SK-N-SH treated with all-trans-retinoic acid at 6 μM for 48 hours (cell line): ENCODE data around the gene HOXD12.

ENCODE experiments used
- ATAC-seq: fragments of 200-7000 bp; cut with Tn5 transposase; 3 replicates; pipeline ENCODE4 v1.9.1; 2020; ENCODE audit warnings: mild to moderate bottlenecking, moderate library complexity
- ARNTL ChIP-seq: fragments of 450-650 bp; formaldehyde crosslinking; IDR thresholded peaks from 2 replicates; pipeline ENCODE4 v1.5.0; 2020; ENCODE audit warnings: low read depth, mild to moderate bottlenecking, moderate library complexity, borderline replicate concordance
- BACH2 ChIP-seq: fragments of 250-450 bp; sonication (Bioruptor Pico); IDR thresholded peaks from 2 replicates; pipeline ENCODE4 v1.9.0; 2021; ENCODE audit warnings: mild to moderate bottlenecking, borderline replicate concordance
- CSDC2 ChIP-seq: fragments of 250-450 bp; sonication (Bioruptor Pico); IDR thresholded peaks from 2 replicates; pipeline ENCODE4 v1.5.0; 2020; ENCODE audit warnings: mild to moderate bottlenecking, moderate library complexity
- GLIS3 ChIP-seq: fragments of 250-450 bp; sonication (Bioruptor Pico); IDR thresholded peaks from 2 replicates; pipeline ENCODE4 v1.5.0; 2020; ENCODE audit warnings: mild to moderate bottlenecking, moderate library complexity
- ISL1 ChIP-seq: fragments of 250-450 bp; sonication (Bioruptor Pico); IDR thresholded peaks from 2 replicates; pipeline ENCODE4 v2.1.2; 2022; ENCODE audit warnings: mild to moderate bottlenecking, moderate library complexity
- OSR1 ChIP-seq: fragments of 250-450 bp; sonication (Bioruptor Pico); IDR thresholded peaks from 2 replicates; pipeline ENCODE4 v1.8.0; 2022; ENCODE audit warnings: moderate library complexity, mild to moderate bottlenecking, inconsistent platforms
- PPARA ChIP-seq: fragments of 250-450 bp; sonication (Bioruptor Pico); IDR thresholded peaks from 2 replicates; pipeline ENCODE4 v1.5.0; 2020; ENCODE audit warnings: mild to moderate bottlenecking, borderline replicate concordance
- RARB ChIP-seq: fragments of 250-450 bp; sonication (Bioruptor Pico); IDR thresholded peaks from 2 replicates; pipeline ENCODE4 v1.8.0; 2021; ENCODE audit warnings: mild to moderate bottlenecking, moderate library complexity
- SNAI2 ChIP-seq: fragments of 250-450 bp; sonication (Bioruptor Pico); IDR thresholded peaks from 2 replicates; pipeline ENCODE4 v1.5.0; 2020; ENCODE audit warnings: mild to moderate bottlenecking, moderate library complexity
- TCF4 ChIP-seq: fragments of 250-450 bp; sonication (Bioruptor Pico); IDR thresholded peaks from 2 replicates; pipeline ENCODE4 v1.8.0; 2021; ENCODE audit warnings: mild to moderate bottlenecking, moderate library complexity, borderline replicate concordance
- TOX ChIP-seq: fragments of 250-450 bp; sonication (Bioruptor Pico); IDR thresholded peaks from 2 replicates; pipeline ENCODE4 v1.8.0; 2021; ENCODE audit warnings: mild to moderate bottlenecking, moderate library complexity, borderline replicate concordance
- ZC3H10 ChIP-seq: fragments of 250-450 bp; sonication (Bioruptor Pico); IDR thresholded peaks from 2 replicates; pipeline ENCODE4 v1.5.1; 2021; ENCODE audit warnings: mild to moderate bottlenecking, moderate library complexity
- ZFP3 ChIP-seq: fragments of 250-450 bp; sonication (Bioruptor Pico); IDR thresholded peaks from 2 replicates; pipeline ENCODE4 v1.5.0; 2020; ENCODE audit warnings: mild to moderate bottlenecking, moderate library complexity
- ZNF70 ChIP-seq: fragments of 450-650 bp; formaldehyde crosslinking; IDR thresholded peaks from 2 replicates; pipeline ENCODE4 v1.5.0; 2020; ENCODE audit warnings: mild to moderate bottlenecking, moderate library complexity
- ZNF8 ChIP-seq: fragments of 450-650 bp; formaldehyde crosslinking; IDR thresholded peaks from 2 replicates; pipeline ENCODE4 v1.5.0; 2020; ENCODE audit warnings: mild to moderate bottlenecking, moderate library complexity
- TF ChIP-seq, protein P1 (sequence below): fragments of 250-450 bp; sonication (Bioruptor Pico); IDR thresholded peaks from 2 replicates; pipeline ENCODE4 v1.5.0; 2020; ENCODE audit warnings: mild to moderate bottlenecking, moderate library complexity
- TF ChIP-seq, protein P2 (sequence below): fragments of 250-450 bp; sonication (Bioruptor Pico); IDR thresholded peaks from 2 replicates; pipeline ENCODE4 v1.8.0; 2021; ENCODE audit warnings: low read depth, mild to moderate bottlenecking, moderate library complexity, borderline replicate concordance
- TF ChIP-seq, protein P3 (sequence below): fragments of 250-450 bp; sonication (Bioruptor Pico); IDR thresholded peaks from 2 replicates; pipeline ENCODE4 v1.8.0; 2020; ENCODE audit warnings: mild to moderate bottlenecking, moderate library complexity, borderline replicate concordance
- TF ChIP-seq, protein P4 (sequence below): fragments of 250-450 bp; sonication (Bioruptor Pico); IDR thresholded peaks from 2 replicates; pipeline ENCODE4 v1.5.1; 2021; ENCODE audit warnings: mild to moderate bottlenecking, moderate library complexity

Gene HOXD12

DNA sequence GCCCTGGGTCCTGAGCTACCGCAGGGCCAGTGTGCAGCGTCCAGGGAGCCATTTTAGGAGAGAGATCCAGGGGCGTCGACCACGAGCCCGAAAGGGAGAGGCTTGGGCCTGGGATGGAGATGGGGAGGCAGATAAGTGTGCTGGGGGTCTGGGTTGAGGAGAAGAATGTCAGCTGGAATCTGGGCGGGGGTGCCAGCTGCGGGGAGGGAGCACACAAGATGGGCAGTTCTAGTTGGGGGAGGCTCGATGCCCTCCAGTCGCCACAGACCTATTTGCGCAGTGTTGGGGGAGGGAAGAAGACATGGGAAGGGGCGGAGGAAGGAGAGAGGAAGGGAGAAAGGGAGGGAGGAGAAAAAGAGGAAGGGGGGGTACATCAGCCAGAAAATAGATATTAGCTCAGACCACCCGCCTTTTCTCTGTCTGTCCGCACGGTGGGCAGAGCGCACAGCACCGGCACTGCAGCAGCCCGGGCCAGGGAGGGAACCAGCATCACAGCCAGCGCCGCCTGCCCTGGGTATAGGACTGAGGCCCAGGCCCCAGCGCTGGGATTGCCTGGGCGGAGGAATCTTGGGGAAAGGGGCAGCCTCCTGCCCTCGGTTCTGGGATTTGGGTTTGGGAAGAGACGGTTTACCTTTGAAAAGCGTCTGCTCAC is 5.6 kb downstream of the HOXD12 start:
- ATAC-seq = peak; percentile 11
- TF ChIP-seq, protein P1, sequence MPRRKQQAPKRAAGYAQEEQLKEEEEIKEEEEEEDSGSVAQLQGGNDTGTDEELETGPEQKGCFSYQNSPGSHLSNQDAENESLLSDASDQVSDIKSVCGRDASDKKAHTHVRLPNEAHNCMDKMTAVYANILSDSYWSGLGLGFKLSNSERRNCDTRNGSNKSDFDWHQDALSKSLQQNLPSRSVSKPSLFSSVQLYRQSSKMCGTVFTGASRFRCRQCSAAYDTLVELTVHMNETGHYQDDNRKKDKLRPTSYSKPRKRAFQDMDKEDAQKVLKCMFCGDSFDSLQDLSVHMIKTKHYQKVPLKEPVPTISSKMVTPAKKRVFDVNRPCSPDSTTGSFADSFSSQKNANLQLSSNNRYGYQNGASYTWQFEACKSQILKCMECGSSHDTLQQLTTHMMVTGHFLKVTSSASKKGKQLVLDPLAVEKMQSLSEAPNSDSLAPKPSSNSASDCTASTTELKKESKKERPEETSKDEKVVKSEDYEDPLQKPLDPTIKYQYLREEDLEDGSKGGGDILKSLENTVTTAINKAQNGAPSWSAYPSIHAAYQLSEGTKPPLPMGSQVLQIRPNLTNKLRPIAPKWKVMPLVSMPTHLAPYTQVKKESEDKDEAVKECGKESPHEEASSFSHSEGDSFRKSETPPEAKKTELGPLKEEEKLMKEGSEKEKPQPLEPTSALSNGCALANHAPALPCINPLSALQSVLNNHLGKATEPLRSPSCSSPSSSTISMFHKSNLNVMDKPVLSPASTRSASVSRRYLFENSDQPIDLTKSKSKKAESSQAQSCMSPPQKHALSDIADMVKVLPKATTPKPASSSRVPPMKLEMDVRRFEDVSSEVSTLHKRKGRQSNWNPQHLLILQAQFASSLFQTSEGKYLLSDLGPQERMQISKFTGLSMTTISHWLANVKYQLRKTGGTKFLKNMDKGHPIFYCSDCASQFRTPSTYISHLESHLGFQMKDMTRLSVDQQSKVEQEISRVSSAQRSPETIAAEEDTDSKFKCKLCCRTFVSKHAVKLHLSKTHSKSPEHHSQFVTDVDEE (CRISPR knock-in tag) = no peak
- no peak for TF ChIP-seq RARB (CRISPR knock-in tag)
- TF ChIP-seq ARNTL (CRISPR knock-in tag) = no peak
- TF ChIP-seq, protein P2, sequence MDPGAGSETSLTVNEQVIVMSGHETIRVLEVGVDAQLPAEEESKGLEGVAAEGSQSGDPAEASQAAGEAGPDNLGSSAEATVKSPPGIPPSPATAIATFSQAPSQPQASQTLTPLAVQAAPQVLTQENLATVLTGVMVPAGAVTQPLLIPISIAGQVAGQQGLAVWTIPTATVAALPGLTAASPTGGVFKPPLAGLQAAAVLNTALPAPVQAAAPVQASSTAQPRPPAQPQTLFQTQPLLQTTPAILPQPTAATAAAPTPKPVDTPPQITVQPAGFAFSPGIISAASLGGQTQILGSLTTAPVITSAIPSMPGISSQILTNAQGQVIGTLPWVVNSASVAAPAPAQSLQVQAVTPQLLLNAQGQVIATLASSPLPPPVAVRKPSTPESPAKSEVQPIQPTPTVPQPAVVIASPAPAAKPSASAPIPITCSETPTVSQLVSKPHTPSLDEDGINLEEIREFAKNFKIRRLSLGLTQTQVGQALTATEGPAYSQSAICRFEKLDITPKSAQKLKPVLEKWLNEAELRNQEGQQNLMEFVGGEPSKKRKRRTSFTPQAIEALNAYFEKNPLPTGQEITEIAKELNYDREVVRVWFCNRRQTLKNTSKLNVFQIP (CRISPR knock-in tag) = no peak
- no peak for TF ChIP-seq SNAI2 (CRISPR knock-in tag)
- TF ChIP-seq TCF4 = no peak
- no peak for TF ChIP-seq ZFP3 (CRISPR knock-in tag)
- TF ChIP-seq CSDC2 (CRISPR knock-in tag) = no peak

DNA sequence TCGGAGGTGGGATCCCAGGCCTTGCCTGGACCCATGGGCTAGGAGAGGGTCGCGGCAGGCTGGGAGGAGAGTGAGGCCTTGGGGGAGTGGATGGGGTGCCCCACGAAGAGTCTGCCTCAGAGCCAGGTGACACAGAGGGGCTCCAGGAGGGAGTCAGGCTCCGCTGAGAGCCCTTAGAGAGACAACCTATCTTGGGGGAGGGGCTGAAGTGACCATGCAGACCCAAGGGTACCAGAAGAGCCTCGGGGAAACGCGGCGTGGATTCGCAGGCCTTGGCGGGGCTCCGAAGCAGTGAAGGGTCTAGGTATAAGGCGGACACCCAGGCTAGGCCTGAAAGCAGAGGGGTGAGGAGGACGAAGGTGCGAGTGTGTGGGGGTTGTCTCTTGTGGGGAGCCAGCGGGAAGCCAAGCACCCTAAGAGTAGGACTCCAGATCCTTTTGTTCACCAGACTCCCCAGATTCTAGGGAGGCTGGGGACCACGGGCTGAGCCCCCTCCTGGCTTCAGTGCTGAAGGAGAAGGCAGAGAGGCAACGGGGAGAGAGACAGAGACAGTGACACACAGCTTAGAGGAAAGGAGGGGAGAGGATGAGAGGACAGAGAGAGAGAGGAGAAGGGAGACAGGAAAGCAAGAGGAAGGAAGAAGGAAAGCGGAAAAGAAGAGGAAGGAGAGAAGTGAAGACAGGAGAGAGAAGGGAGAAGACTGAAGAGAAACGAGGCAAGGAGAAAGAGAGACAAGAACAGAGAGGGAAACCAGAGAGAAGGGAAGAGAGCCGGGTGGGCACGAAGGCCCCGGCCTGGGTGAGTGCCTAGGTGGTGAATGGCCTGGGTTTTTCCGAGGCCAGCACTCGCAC is 6.4 kb downstream of the HOXD12 start:
- TF ChIP-seq TOX (CRISPR knock-in tag) (no peak), ZC3H10 (no peak), PPARA (CRISPR knock-in tag) (no peak), TCF4 (no peak), ZNF70 (CRISPR knock-in tag) (no peak), SNAI2 (CRISPR knock-in tag) (no peak), ARNTL (CRISPR knock-in tag) (no peak), BACH2 (CRISPR knock-in tag) (no peak), OSR1 (no peak), ZFP3 (CRISPR knock-in tag) (no peak), GLIS3 (CRISPR knock-in tag) (no peak), ZNF8 (CRISPR knock-in tag) (no peak), ISL1 (CRISPR knock-in tag) (no peak), CSDC2 (CRISPR knock-in tag) (no peak)
- TF ChIP-seq, protein P3, sequence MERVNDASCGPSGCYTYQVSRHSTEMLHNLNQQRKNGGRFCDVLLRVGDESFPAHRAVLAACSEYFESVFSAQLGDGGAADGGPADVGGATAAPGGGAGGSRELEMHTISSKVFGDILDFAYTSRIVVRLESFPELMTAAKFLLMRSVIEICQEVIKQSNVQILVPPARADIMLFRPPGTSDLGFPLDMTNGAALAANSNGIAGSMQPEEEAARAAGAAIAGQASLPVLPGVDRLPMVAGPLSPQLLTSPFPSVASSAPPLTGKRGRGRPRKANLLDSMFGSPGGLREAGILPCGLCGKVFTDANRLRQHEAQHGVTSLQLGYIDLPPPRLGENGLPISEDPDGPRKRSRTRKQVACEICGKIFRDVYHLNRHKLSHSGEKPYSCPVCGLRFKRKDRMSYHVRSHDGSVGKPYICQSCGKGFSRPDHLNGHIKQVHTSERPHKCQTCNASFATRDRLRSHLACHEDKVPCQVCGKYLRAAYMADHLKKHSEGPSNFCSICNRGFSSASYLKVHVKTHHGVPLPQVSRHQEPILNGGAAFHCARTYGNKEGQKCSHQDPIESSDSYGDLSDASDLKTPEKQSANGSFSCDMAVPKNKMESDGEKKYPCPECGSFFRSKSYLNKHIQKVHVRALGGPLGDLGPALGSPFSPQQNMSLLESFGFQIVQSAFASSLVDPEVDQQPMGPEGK (CRISPR knock-in tag) = no peak
- TF ChIP-seq, protein P1 (CRISPR knock-in tag) = no peak
- TF ChIP-seq, protein P2 (CRISPR knock-in tag) = no peak
- TF ChIP-seq, protein P4, sequence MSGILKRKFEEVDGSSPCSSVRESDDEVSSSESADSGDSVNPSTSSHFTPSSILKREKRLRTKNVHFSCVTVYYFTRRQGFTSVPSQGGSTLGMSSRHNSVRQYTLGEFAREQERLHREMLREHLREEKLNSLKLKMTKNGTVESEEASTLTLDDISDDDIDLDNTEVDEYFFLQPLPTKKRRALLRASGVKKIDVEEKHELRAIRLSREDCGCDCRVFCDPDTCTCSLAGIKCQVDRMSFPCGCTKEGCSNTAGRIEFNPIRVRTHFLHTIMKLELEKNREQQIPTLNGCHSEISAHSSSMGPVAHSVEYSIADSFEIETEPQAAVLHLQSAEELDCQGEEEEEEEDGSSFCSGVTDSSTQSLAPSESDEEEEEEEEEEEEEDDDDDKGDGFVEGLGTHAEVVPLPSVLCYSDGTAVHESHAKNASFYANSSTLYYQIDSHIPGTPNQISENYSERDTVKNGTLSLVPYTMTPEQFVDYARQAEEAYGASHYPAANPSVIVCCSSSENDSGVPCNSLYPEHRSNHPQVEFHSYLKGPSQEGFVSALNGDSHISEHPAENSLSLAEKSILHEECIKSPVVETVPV (CRISPR knock-in tag) = no peak
- no peak; the same call in 2 of the 3 replicates for ATAC-seq
